SHP77 treated with DMSO at 0.1 percent for 48 hours (cell line): ENCODE measurements around the gene PPIB.

ENCODE experiments used
- DNase-seq: peaks from one replicate; lab custom pipeline; 2025; lab: John Stamatoyannopoulos, UW

Gene PPIB

GRCh38 chr15:64162869-64163658 lies at the start of gene PPIB:
Gene PPIB (minus strand): TSS chr15:64163022. CDS start chr15:64162986, 36 bp downstream.
- peak; percentile 88 for DNase-seq

DNA sequence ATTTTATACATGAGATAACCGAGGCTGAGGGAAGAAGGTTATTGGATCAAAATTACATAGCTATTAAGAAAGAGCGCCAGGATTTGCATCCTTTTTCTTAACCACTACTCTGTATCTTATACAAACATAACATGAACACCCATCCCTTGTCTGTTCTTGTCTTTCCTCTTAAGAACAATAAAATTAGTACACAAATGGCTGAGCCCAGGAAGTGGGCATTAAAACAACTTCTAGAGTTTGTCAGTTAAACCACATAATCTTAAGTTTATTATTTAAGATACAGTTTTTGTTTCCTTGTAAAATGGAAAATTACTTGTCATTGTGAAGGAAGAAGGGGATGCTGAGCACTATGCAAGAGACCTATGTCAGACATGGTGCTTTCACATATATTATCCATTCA lies 48.9 kb upstream of the PPIB start:
- DNase-seq, result no peak

DNA sequence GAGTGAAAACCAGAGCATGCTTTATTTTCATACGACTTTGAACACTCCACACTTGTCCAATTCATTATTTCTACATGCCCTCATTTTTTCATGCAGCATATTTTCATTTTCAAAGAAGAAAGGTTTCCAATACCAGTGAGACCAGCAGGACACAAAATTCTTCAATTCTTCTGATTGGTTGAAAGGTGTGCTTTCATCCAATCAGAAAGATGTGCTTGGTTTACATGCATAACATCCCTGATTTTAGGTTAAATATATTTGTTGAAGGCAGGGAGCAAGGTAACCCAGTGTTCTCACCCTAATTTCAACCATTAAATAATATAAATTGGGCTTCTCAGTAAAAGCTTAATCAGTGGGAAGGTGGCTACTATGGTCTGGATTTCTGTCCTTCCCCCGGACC lies 47.5 kb upstream of the PPIB start:
- no peak for DNase-seq

- DNase-seq, result no peak
Measured at GRCh38 chr15:64209680-64210334, 47.0 kb upstream of the PPIB start.

GRCh38 chr15:64205202-64205601 lies 42.4 kb upstream of the PPIB start:
- DNase-seq, result no peak

DNA sequence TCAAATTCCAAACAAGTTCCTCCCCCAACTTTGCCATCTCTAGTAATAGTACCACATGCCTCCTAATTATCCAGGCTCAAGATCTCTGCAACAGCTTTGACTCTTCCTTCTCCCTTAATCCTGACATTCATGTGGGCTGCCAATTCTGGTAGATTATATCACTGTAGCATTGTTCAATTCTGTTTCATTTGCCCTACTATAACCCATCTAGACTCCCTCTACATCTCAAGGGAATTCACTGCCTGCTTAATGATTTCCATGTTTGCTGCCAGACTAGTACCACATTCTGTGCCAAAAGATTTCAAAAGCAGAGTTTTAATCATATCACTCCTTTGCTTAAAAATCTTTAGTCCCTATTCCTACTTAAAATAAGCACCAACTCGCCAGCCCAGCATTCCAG lies 34.6 kb upstream of the PPIB start:
- no peak for DNase-seq

- DNase-seq, result no peak
Measured at GRCh38 chr15:64193971-64194370, 31.1 kb upstream of the PPIB start.

DNA sequence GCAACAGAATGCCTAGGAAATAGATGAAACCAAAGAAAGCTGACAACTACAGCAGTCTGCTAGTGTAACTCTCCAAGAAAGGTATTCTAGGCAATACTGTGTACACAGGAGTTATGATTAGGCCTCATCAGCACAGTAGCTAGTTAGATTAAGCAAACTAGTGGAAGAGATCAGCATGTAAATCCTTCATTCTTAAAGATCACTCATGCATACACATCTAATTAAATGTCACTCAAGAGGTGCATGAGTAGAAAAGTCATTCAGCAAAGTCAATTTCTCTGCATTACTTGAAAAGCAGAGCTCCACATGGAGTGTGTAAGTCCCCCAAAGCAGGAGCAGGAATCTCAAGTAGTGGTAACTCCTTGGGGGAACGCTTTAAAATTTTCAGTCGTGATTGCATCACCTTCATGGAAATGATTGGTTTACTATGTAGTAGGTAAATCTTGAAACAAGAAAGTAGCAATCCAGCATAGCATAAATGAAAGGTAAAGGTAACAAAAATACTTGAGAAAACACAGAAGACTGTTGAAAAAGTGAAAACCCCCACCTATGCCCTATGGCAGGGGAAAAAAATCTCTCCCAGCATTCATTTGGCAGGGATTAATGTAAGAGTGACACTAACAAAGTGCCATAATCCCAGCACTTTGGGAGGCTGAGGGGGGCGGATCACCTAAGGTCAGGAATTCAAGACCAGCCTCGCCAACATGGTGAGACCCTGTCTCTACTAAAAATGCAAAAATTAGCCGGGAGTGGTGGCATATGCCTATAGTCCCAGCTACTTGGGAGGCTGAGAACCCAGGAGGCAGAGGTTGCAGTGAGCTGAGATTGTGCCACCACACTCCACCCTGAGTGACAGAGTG lies 29.4 kb upstream of the PPIB start:
- DNase-seq, result no peak

GRCh38 chr15:64187396-64188191 lies 24.8 kb upstream of the PPIB start:
- DNase-seq, result no peak

- no peak for DNase-seq
Measured at GRCh38 chr15:64185146-64185911, 22.5 kb upstream of the PPIB start.

GRCh38 chr15:64182859-64183370 lies 20.1 kb upstream of the PPIB start:
- no peak for DNase-seq

DNA sequence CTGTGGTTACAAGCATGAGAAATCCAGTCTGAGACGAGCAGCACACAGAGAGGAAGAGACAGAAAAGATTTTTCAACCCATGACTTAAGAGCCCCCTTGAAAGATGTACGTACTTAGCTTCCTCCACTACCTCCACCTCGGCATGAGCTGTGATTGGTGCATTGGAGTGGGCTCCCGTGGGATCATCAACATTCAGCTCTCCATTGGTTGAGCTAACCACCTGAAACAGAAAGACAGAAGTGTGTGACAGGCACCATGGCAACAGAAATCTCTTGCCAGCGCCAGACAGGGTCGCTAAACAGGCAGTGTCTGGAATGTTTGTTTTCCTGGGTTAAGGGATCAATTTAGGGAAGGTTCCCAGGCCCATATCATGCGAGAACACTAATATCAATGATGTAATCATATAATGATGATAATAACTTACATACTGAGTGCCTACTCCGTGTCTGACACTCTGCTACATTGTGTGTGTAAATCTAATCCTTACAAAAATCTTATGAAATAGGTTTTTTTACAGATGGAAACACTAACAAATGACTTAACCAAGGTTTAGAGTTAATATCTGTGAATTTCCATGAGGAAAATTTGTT lies 17.5 kb upstream of the PPIB start:
- DNase-seq, result no peak

DNA sequence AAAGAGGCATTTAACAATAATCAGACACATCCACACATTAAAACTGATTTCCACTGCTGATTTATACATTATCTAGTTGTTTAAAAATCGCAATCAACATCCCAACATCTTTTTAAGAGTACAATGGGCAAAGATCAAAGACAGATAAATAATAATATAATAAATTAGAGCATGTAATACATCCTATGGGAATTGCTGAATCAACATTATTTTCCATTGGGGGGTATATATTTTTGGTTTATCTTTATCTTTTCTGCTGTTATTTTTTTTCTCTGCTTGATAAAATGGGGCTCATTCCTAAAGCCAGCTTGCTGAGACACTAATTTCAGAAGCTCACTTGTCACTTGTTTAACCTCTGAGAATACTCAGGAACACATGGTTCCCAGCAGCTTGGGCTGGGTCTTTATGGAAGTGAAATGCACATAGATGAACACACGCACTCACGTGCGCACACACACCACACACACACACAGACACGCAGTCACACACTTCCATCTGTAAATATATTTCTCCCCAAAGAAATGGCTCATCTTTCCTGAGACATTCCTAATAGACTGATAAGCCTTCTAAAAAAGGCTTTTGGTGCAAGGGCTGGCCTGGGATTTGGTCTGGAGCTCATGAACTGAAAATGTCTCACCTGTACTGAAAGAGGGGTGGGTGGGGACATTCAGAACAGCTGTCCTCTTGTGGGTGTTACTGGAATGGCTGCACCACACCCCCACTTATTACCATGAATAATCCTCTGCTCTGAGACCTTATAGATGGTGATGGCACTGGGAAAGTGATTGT lies 3.5 kb upstream of the PPIB start:
- no peak for DNase-seq

GRCh38 chr15:64164436-64164835 lies 1.6 kb upstream of the PPIB start:
- no peak for DNase-seq

- no peak for DNase-seq
Measured at GRCh38 chr15:64163659-64164362, 989 bp upstream of the PPIB start.

DNA sequence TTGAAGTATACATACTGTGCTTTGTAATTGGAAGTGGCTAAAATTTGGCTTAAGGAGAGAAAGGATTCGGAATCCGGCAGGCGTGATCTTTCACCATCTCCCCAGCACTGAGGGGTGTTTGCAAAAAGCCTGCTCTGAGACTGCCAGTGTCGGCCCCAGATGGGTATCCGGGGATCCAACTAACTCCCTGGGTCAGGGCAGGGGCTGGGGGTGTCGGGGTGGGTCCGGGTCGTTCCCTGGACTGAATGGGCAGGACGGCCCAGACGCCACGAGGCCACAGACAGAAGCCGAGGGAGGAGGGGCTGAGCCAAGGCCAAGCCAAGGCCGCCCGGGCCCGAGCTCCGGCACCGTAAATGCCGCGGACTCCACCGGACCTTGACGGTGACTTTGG lies 349 bp downstream of the PPIB start:
- DNase-seq, result no peak

GRCh38 chr15:64161688-64162477 lies 939 bp downstream of the PPIB start:
- DNase-seq, result no peak
